ENCODE results near the gene KLF16. TPM values are rescaled to one million over a fixed set of nuclear protein-coding genes. Genes with fewer than 3 reads are reported as not detected.

The KLF16 gene
- total RNA-seq, 4 donors from 2014 or later, result 1.8 to 6.4 (median 3.4) TPM

- H3K36me3 ChIP-seq, result no peaks in the 10 kb centered on the region
- intact Hi-C loops (cut with DNase I), result no loop called here
- WGBS, 2 donors, result 78 to 87% methylated on average over 20 to 23 of the region's 25 CpGs
- peaks cover 21 to 69% of the 10 kb centered on the region in 2 donors for H3K4me1 ChIP-seq
- TF ChIP-seq POLR2A (IDR thresholded peaks at IDR 0.05) (no peak), CTCF (IDR thresholded peaks at IDR 0.05) (no peak)
- H3K27me3 ChIP-seq, result no peaks in the 10 kb centered on the region
- H3K4me3 ChIP-seq (replicated peaks in 1 of 3), result no peak overlapping the region
- no peak overlapping the region for H3K27ac ChIP-seq
- DNase-seq, result no peak
- no peaks in the 10 kb centered on the region for H3K9me3 ChIP-seq
These were observed 19.6 kb downstream of the KLF16 start for GRCh38 chr19:1843646-1844394.

GRCh38 chr19:1843116-1843515 lies 20.3 kb downstream of the KLF16 start:
- intact Hi-C loops (cut with DNase I), result no loop called here
- 81 to 91% methylated on average over 5 to 6 of the region's 22 CpGs for WGBS, 2 donors
- H3K27me3 ChIP-seq, result no peaks in the 10 kb centered on the region
- no peaks in the 10 kb centered on the region for H3K36me3 ChIP-seq
- no peak overlapping the region for H3K27ac ChIP-seq
- H3K4me1 ChIP-seq, result peaks cover 21 to 70% of the 10 kb centered on the region in 2 donors
- no peaks in the 10 kb centered on the region for H3K9me3 ChIP-seq
- DNase-seq, result no peak
- no peak overlapping the region for H3K4me3 ChIP-seq (replicated peaks in 1 of 3)
- no peak for TF ChIP-seq CTCF (IDR thresholded peaks at IDR 0.05)
- no peak for TF ChIP-seq POLR2A (IDR thresholded peaks at IDR 0.05)

- Histone ChIP-seq H3K4me3 (replicated peaks in 1 of 3) (no peak overlapping the region), H3K27ac (peak overlapping the region in 2 of 3 donors; percentile 30 to 56), H3K27me3 (no peaks in the 10 kb centered on the region), H3K9me3 (no peaks in the 10 kb centered on the region), H3K4me1 (peaks cover 13 to 68% of the 10 kb centered on the region in 2 donors), H3K36me3 (no peaks in the 10 kb centered on the region)
- intact Hi-C loops (cut with DNase I), result no loop called here
- 71% methylated on average over 23 to 34 of the region's 35 CpGs for WGBS, 2 donors
- no peak for DNase-seq
- no peak for TF ChIP-seq CTCF (IDR thresholded peaks at IDR 0.05)
- no peak for TF ChIP-seq POLR2A (IDR thresholded peaks at IDR 0.05)
These were observed 22.0 kb downstream of the KLF16 start for GRCh38 chr19:1841209-1841924.

GRCh38 chr19:1840541-1841115 lies 22.8 kb downstream of the KLF16 start:
- TF ChIP-seq CTCF (IDR thresholded peaks at IDR 0.05), result no peak
- no peak for TF ChIP-seq POLR2A (IDR thresholded peaks at IDR 0.05)
- H3K27ac ChIP-seq, result peak overlapping the region in 2 of 3 donors; percentile 30 to 56
- H3K36me3 ChIP-seq, result no peaks in the 10 kb centered on the region
- WGBS, 2 donors, result 74 to 80% methylated on average over 12 to 22 of the region's 22 CpGs
- DNase-seq, result peak in 1 of 2 donors; percentile 15
- H3K9me3 ChIP-seq, result no peaks in the 10 kb centered on the region
- no peak overlapping the region for H3K4me3 ChIP-seq (replicated peaks in 1 of 3)
- peaks cover 9 to 61% of the 10 kb centered on the region in 2 donors for H3K4me1 ChIP-seq
- intact Hi-C loops (cut with DNase I), result no loop called here
- H3K27me3 ChIP-seq, result no peaks in the 10 kb centered on the region

All from thyroid gland (tissue), 4 donors.